Ascending aorta (tissue), 2 donors: Measurements from ENCODE around the gene PXDC1. TPM values are rescaled to one million over a fixed set of nuclear protein-coding genes. Genes with fewer than 3 reads are reported as not detected.

Experiments used
- DNase-seq, 2 donors: peaks; one replicate each; pipeline ENCODE4 v3.0.0-alpha.2; 2019; ENCODE audit warnings: low spot score in 2 of 2
- H3K27ac ChIP-seq, 2 donors: fragments of 200-600 bp; sonication (generic); one replicate each; pipeline ENCODE4 v1.5.1; 2016 to 2017; ENCODE audit warnings: mild to moderate bottlenecking in 1 of 2
- H3K27me3 ChIP-seq: fragments of 200-600 bp; sonication (generic); one replicate; pipeline ENCODE4 v1.5.1; 2017
- H3K36me3 ChIP-seq, 2 donors: fragments of 200-600 bp; sonication (generic); one replicate each; pipeline ENCODE4 v1.5.1; 2016
- H3K4me1 ChIP-seq, 2 donors: fragments of 200-600 bp; sonication (generic); one replicate each; pipeline ENCODE4 v1.5.1; 2016 to 2017; ENCODE audit warnings: mild to moderate bottlenecking in 1 of 2
- H3K4me3 ChIP-seq, 2 donors: fragments of 200-600 bp; sonication (generic); one replicate each; pipeline ENCODE4 v1.5.1; 2016 to 2017; ENCODE audit warnings: mild to moderate bottlenecking in 1 of 2
- H3K9me3 ChIP-seq, 2 donors: fragments of 200-600 bp; sonication (generic); one replicate each; pipeline ENCODE4 v1.5.1; 2016
- CTCF ChIP-seq, 3 experiments: fragments of 200-600 bp in 2 of 3; fragments of 450-650 bp in 1 of 3; sonication (generic) in 2 of 3; IDR thresholded peaks; one replicate each; pipeline ENCODE4 v1.5.1; 2016 to 2019; ENCODE audit warnings: antibody characterized with exemption in 3 of 3, mild to moderate bottlenecking in 1 of 3, moderate library complexity in 1 of 3
- intact Hi-C: fragments of 100-400 bp; cut with DNase I; formaldehyde crosslinking; loops from one replicate; pipeline ENCODE4 v1.15.1; 2023
- total RNA-seq: library from RNA; depleted of rRNA; stranded (reverse); fragments of >200 nt; gene quantifications from one replicate; pipeline ENCODE4 v1.1.0, GENCODE V29; 2016

Gene PXDC1
- total RNA-seq, 1 donor from 2014 or later, result 310 TPM

- no peak for DNase-seq
- Histone ChIP-seq H3K4me1 (no peaks in the 10 kb centered on the region), H3K27me3 (no peaks in the 10 kb centered on the region), H3K9me3 (no peaks in the 10 kb centered on the region), H3K27ac (no peak overlapping the region), H3K36me3 (peaks cover 0 to 2% of the 10 kb centered on the region in 2 donors), H3K4me3 (no peak overlapping the region)
- intact Hi-C loops, result no loop called here
- TF ChIP-seq CTCF (IDR thresholded peaks at IDR 0.05), result no peak
Observed at GRCh38 chr6:3708540-3708939, 43.0 kb downstream of the PXDC1 start.

DNA sequence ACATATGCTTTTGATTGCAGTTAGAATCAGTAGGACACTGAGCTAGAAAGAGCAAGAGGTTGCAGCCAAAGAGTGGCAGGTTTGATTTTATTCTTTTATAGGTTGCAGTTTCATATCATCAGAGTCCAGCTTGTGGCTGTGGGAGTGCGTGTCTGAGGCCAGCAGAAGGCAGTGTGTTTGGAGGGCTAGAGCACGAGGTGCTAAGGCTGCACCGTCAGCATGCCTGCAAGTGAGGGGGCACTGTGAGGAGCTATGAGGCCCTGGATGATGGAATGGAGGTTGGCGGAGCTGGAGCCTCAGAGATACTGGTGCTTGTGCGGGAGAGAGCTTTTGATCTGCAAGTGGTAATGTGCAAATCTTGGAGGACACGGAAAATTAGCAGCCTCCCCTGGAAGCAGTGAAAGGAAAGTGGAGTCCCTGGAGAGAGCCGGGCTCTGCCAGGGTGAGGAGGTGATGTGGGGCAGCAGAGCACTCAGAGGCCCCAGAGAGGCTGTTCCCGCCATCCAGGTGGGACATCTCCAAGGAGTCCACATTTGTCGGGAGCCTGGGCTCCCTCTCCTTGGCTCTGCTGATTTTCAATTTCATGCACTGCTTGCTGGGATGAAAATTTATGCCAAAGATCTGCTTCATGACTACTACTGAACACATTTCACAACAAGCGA, 43.6 kb downstream of the PXDC1 start:
- DNase-seq, result no peak
- H3K4me1 ChIP-seq, result no peaks in the 10 kb centered on the region
- H3K9me3 ChIP-seq, result no peaks in the 10 kb centered on the region
- intact Hi-C loops, result no loop called here
- no peak overlapping the region for H3K4me3 ChIP-seq
- H3K27ac ChIP-seq, result no peak overlapping the region
- no peak for TF ChIP-seq CTCF (IDR thresholded peaks at IDR 0.05)
- peaks cover 0 to 2% of the 10 kb centered on the region in 2 donors for H3K36me3 ChIP-seq
- H3K27me3 ChIP-seq, result no peaks in the 10 kb centered on the region

DNA sequence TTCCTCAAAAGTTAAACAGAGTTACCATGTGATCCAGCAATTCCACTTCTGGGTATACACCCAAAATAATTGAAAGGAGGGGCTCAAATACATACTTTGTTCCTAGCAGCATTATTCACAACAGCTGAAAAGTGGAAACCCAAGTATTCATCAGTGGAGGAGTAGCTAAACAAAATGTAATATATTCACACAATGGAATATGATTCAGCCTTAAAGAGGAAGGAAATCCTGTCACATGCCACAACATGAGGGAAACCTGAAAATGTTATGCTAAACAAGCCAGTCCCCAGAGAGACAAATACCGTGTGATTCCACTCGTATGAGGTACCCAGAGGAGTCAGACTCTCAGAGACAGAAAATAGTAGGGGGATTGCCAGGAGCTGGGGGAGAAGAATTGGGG, 44.5 kb downstream of the PXDC1 start:
- Histone ChIP-seq H3K27me3 (no peaks in the 10 kb centered on the region), H3K4me3 (no peak overlapping the region), H3K4me1 (no peaks in the 10 kb centered on the region), H3K9me3 (no peaks in the 10 kb centered on the region), H3K27ac (no peak overlapping the region), H3K36me3 (peaks cover 0 to 2% of the 10 kb centered on the region in 2 donors)
- DNase-seq, result no peak
- intact Hi-C loops, result no loop called here
- no peak for TF ChIP-seq CTCF (IDR thresholded peaks at IDR 0.05)

GRCh38 chr6:3706547-3706946, 45.0 kb downstream of the PXDC1 start:
- no peak for TF ChIP-seq CTCF (IDR thresholded peaks at IDR 0.05)
- Histone ChIP-seq H3K9me3 (no peaks in the 10 kb centered on the region), H3K27me3 (no peaks in the 10 kb centered on the region), H3K4me3 (no peak overlapping the region), H3K27ac (no peak overlapping the region), H3K36me3 (peaks cover 0 to 2% of the 10 kb centered on the region in 2 donors), H3K4me1 (no peaks in the 10 kb centered on the region)
- intact Hi-C loops, result no loop called here
- no peak for DNase-seq

- DNase-seq, result no peak
- TF ChIP-seq CTCF (IDR thresholded peaks at IDR 0.05), result no peak
- H3K4me3 ChIP-seq, result no peak overlapping the region
- peaks cover 3 to 4% of the 10 kb centered on the region in 2 donors for H3K4me1 ChIP-seq
- H3K27me3 ChIP-seq, result no peaks in the 10 kb centered on the region
- intact Hi-C loops, result no loop called here
- no peaks in the 10 kb centered on the region for H3K36me3 ChIP-seq
- no peak overlapping the region for H3K27ac ChIP-seq
- no peaks in the 10 kb centered on the region for H3K9me3 ChIP-seq
Observed at GRCh38 chr6:3701631-3702030, 49.9 kb downstream of the PXDC1 start.

DNA sequence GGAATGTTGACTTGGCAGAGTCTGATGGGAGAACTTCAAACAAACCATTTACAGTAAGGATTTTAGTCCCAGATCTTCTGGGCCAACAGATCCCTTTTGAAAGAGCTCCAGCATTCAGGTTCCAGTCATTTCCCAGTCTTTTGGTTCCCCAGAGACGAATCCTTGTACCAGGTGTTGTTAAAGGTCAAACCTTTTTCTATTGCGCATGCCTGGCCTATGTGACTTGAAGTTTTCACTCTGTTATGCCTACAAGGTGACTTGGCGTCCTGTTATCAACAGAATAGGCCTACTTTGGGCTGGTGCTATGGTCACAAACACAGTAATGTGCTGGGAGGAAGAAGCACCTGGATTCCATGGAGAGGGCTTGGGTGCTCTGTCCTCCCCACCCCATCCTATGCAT, 52.3 kb downstream of the PXDC1 start:
- Histone ChIP-seq H3K4me3 (no peak overlapping the region), H3K9me3 (no peaks in the 10 kb centered on the region), H3K4me1 (peaks cover 3 to 4% of the 10 kb centered on the region in 2 donors), H3K27me3 (no peaks in the 10 kb centered on the region), H3K27ac (no peak overlapping the region), H3K36me3 (no peaks in the 10 kb centered on the region)
- no peak for DNase-seq
- no peak for TF ChIP-seq CTCF (IDR thresholded peaks at IDR 0.05)
- intact Hi-C loops, result no loop called here
